ENCODE data around the gene WIZ. TPM values are rescaled to one million over a fixed set of nuclear protein-coding genes. Genes with fewer than 3 reads are reported as not detected.

The WIZ gene
- total and polyA plus RNA-seq, 3 donors from 2014 or later: 66.2 to 118 (median 109) TPM

GRCh38 chr19:15430526-15431120 lies 19.1 kb downstream of the WIZ start:
- H3K4me1 ChIP-seq: peaks cover 18% of the 10 kb centered on the region
- intact Hi-C loops (cut with DNase I; ENCODE audit: low total_unique reads): loop anchor here (10.0 kb wide), 1 partner anchor 166 kb away; no protein-coding TSS in a partner anchor
- no peaks in the 10 kb centered on the region for H3K27me3 ChIP-seq
- no peak overlapping the region for H3K27ac ChIP-seq
- TF ChIP-seq POLR2A (IDR thresholded peaks at IDR 0.05) (no peak), CTCF (IDR thresholded peaks at IDR 0.05) (no peak)
- no peaks in the 10 kb centered on the region for H3K9me3 ChIP-seq
- 81 to 90% methylated on average over 7 to 10 of the region's 10 CpGs for WGBS, 2 donors
- H3K4me3 ChIP-seq: no peak overlapping the region
- DNase-seq: no peak
- H3K36me3 ChIP-seq (ENCODE audit: low read depth, missing control alignments): no peaks in the 10 kb centered on the region

- intact Hi-C loops (cut with DNase I; ENCODE audit: low total_unique reads): loop anchor here (10.0 kb wide), 1 partner anchor 165 kb away; no protein-coding TSS in a partner anchor
- Histone ChIP-seq H3K36me3 (ENCODE audit: low read depth, missing control alignments) (no peaks in the 10 kb centered on the region), H3K9me3 (no peaks in the 10 kb centered on the region), H3K4me3 (no peak overlapping the region), H3K27me3 (no peaks in the 10 kb centered on the region), H3K27ac (no peak overlapping the region), H3K4me1 (peaks cover 18% of the 10 kb centered on the region)
- WGBS, 2 donors: 81 to 87% methylated on average over 10 to 20 of the region's 24 CpGs
- no peak for DNase-seq
- TF ChIP-seq CTCF (IDR thresholded peaks at IDR 0.05): no peak
These were observed 19.8 kb downstream of the WIZ start for GRCh38 chr19:15429825-15430467.

- no peak overlapping the region for H3K4me3 ChIP-seq
- no peak overlapping the region for H3K27ac ChIP-seq
- no peaks in the 10 kb centered on the region for H3K27me3 ChIP-seq
- H3K36me3 ChIP-seq (ENCODE audit: low read depth, missing control alignments): no peaks in the 10 kb centered on the region
- WGBS, 2 donors: 85 to 86% methylated on average over 9 to 22 of the region's 22 CpGs
- H3K9me3 ChIP-seq: no peaks in the 10 kb centered on the region
- intact Hi-C loops (cut with DNase I; ENCODE audit: low total_unique reads): no loop called here
- peaks cover 18% of the 10 kb centered on the region for H3K4me1 ChIP-seq
- TF ChIP-seq CTCF (IDR thresholded peaks at IDR 0.05): no peak
- no peak for TF ChIP-seq POLR2A (IDR thresholded peaks at IDR 0.05)
- no peak for DNase-seq
These were observed 20.6 kb downstream of the WIZ start for GRCh38 chr19:15428956-15429824.

- WGBS, 2 donors: 84 to 91% methylated on average over 18 to 23 of the region's 35 CpGs
- H3K27me3 ChIP-seq: no peaks in the 10 kb centered on the region
- no peaks in the 10 kb centered on the region for H3K9me3 ChIP-seq
- TF ChIP-seq CTCF (IDR thresholded peaks at IDR 0.05): no peak
- no peak for TF ChIP-seq POLR2A (IDR thresholded peaks at IDR 0.05)
- peaks cover 13% of the 10 kb centered on the region for H3K4me1 ChIP-seq
- intact Hi-C loops (cut with DNase I; ENCODE audit: low total_unique reads): no loop called here
- no peak overlapping the region for H3K27ac ChIP-seq
- H3K4me3 ChIP-seq: no peak overlapping the region
- no peak for DNase-seq
- H3K36me3 ChIP-seq (ENCODE audit: low read depth, missing control alignments): no peaks in the 10 kb centered on the region
These were observed 21.7 kb downstream of the WIZ start for GRCh38 chr19:15427991-15428471.
